Measurements from ENCODE around the gene SH3RF3. TPM values are rescaled to one million over a fixed set of nuclear protein-coding genes. Genes with fewer than 3 reads are reported as not detected.

The SH3RF3 gene
- total RNA-seq, 1 donor from 2014 or later = 0.23 TPM

- intact Hi-C loops (cut with micrococcal nuclease) = loop anchor here (5.0 kb wide), 1 partner anchor 584 kb away; no protein-coding TSS in a partner anchor
Measured at GRCh38 chr2:109511168-109511567, 382.2 kb downstream of the SH3RF3 start.

GRCh38 chr2:109512076-109512475 is 383.1 kb downstream of the SH3RF3 start:
- intact Hi-C loops (cut with micrococcal nuclease) = loop anchor here (5.0 kb wide), 1 partner anchor 585 kb away; no protein-coding TSS in a partner anchor

- intact Hi-C loops (cut with micrococcal nuclease) = loop anchor here (5.0 kb wide), 1 partner anchor 586 kb away; no protein-coding TSS in a partner anchor
Measured at GRCh38 chr2:109513230-109513629, 384.2 kb downstream of the SH3RF3 start.

- intact Hi-C loops (cut with micrococcal nuclease) = loop anchor here (5.0 kb wide), 1 partner anchor 587 kb away; no protein-coding TSS in a partner anchor
Measured at GRCh38 chr2:109513749-109514588, 385.0 kb downstream of the SH3RF3 start.

GRCh38 chr2:109514857-109515256 is 385.9 kb downstream of the SH3RF3 start:
- intact Hi-C loops (cut with micrococcal nuclease) = loop anchor here (5.0 kb wide), 1 partner anchor 588 kb away; no protein-coding TSS in a partner anchor

GRCh38 chr2:109516445-109517117 is 387.6 kb downstream of the SH3RF3 start:
- intact Hi-C loops (cut with micrococcal nuclease) = no loop called here

- intact Hi-C loops (cut with micrococcal nuclease) = no loop called here
Measured at GRCh38 chr2:109517118-109517889, 388.3 kb downstream of the SH3RF3 start.

GRCh38 chr2:109519513-109519912 is 390.5 kb downstream of the SH3RF3 start:
- intact Hi-C loops (cut with micrococcal nuclease) = no loop called here

GRCh38 chr2:109521233-109522062 is 392.4 kb downstream of the SH3RF3 start:
- intact Hi-C loops (cut with micrococcal nuclease) = no loop called here

GRCh38 chr2:109522063-109522374 is 393.0 kb downstream of the SH3RF3 start:
- intact Hi-C loops (cut with micrococcal nuclease) = no loop called here

GRCh38 chr2:109523121-109523520 is 394.1 kb downstream of the SH3RF3 start:
- intact Hi-C loops (cut with micrococcal nuclease) = no loop called here

- intact Hi-C loops (cut with micrococcal nuclease) = no loop called here
Measured at GRCh38 chr2:109523536-109524361, 394.7 kb downstream of the SH3RF3 start.

- intact Hi-C loops (cut with micrococcal nuclease) = no loop called here
Measured at GRCh38 chr2:109525836-109526235, 396.8 kb downstream of the SH3RF3 start.

GRCh38 chr2:109526442-109526970 is 397.5 kb downstream of the SH3RF3 start:
- intact Hi-C loops (cut with micrococcal nuclease) = no loop called here

- intact Hi-C loops (cut with micrococcal nuclease) = no loop called here
Measured at GRCh38 chr2:109527079-109527478, 398.1 kb downstream of the SH3RF3 start.

- intact Hi-C loops (cut with micrococcal nuclease) = no loop called here
Measured at GRCh38 chr2:109527846-109528705, 399.1 kb downstream of the SH3RF3 start.

- intact Hi-C loops (cut with micrococcal nuclease) = no loop called here
Measured at GRCh38 chr2:109528811-109529501, 400.0 kb downstream of the SH3RF3 start.

Data from T-helper 2 cell treated with Interferon-gamma antibody and Interleukin-4, amounts not matched to agents 100 ng/mL and 5 ng/mL, for 36 hours (primary cell).